Measurements from ENCODE around the gene TMEM176A.

The TMEM176A gene

GRCh38 chr7:150820578-150821198, 20.1 kb downstream of the TMEM176A start:
- no peak for DNase-seq

DNA sequence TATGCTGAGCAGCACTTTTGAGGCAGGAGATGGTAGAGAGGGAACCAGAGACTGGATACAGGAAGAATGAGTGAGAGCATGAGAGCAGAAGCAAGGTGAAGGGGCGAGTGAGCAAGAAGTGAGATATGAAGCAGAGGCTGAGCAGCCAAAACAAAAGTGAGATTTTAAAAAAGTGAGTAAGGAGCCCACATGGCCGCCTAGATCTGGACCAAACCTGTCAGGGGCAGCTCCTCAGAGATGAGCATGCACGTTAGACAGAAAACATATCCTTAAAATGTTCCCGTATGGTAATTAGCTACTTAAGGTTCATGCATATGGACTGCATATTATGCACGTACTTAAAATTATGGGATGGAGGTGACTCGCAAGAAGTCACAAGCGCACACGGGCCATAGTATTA, 22.5 kb downstream of the TMEM176A start:
- DNase-seq = no peak

DNA sequence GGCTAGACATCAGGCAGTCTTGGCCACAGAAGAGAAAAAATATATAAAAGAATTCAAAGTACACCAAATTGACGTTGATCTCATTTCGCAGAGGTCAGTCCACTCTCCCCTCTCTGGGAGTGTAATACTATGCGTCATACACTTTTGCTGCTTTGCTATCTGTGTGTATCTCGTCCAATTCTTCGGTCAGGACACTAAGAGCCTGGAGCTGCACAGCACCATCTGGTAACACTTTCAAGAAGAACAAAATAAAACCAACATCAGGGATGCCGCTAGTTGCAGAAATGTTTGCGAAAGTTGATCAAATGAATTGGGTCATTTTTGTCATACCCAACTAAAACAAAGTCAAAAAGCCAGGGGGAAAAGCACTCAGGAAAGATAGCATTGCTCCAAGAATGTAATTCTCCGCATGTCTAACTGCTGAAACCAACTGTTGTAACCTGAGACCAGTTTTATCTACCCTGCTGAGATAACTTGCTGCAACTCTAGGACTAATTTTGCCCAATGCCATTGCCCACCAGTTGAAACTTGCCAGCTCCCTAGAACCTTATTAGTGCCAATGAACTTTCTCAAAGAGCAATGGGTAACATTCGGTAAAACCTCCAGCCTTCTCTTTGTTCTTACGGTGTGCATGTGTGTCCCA, 23.0 kb downstream of the TMEM176A start:
- no peak for DNase-seq

- no peak for DNase-seq
These were observed 24.0 kb downstream of the TMEM176A start for GRCh38 chr7:150824379-150825177.

GRCh38 chr7:150826061-150826849, 25.7 kb downstream of the TMEM176A start:
- DNase-seq = no peak

GRCh38 chr7:150828384-150828783, 27.8 kb downstream of the TMEM176A start:
- DNase-seq = no peak

DNA sequence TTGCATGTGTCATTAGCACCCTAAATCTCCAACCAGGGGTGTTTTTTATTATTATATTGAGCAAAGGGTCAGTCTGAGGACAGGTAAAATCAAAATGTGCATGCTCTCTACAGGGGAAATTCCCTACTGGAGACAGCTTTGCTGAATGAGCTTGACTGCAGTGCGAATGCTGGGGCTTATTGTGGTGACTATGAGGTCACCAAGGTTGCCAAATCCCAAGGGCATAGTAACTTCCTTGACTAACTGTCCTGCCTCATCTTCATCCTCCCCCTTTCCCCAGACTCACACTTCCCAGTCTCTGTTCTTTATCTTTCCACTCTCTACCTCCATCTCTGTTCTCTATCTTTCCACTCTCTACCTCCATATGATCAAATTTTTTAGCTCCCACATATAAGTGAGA, 28.9 kb downstream of the TMEM176A start:
- DNase-seq = no peak

GRCh38 chr7:150830937-150831336, 30.4 kb downstream of the TMEM176A start:
- DNase-seq = no peak

GRCh38 chr7:150831851-150832250, 31.3 kb downstream of the TMEM176A start:
- DNase-seq = no peak

DNA sequence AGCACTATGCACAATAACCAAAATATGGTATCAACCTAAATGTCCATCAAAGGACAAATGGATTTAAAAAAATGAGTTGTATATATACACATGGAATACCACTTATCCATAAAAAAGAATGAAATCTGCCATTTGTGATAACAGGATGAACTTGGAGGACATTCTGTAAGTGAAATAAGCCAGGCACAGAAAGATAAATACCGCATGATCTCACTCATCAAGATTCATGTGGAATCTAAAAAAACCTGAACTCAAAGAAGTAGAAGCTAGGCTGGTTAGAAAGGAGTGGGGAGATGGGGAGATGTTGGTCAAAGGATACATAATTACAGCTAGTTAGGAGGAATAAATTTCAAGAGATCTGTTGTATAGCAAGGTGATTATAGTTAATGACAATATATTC, 34.5 kb downstream of the TMEM176A start:
- no peak for DNase-seq

DNA sequence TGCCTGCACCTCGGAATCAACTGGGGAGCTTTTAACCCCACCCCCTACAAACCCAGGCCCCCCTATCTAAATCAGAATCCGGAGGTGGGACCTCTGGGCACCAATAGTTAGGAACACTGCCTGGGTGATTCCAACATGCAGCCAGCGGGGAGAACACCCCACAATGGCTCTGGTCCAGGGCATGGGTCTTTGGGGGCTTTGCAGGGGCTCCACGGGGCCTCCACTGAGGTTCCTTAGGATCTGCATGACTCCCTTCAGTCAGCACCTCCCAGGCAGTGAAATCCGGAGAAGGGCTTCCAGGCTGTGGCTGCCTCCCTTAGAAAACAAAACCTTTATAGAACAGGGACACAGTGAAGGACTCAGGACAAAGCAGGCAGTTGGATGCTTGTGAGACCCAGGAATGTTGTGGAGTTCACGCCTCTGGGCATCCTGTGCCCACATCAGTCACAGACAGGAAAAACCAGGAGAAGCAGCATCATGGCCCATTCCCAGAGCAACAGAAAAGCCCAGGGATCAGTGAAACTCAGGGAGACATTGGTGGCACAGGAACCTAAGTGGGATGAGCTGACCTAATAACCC, 35.2 kb downstream of the TMEM176A start:
- DNase-seq = no peak

DNA sequence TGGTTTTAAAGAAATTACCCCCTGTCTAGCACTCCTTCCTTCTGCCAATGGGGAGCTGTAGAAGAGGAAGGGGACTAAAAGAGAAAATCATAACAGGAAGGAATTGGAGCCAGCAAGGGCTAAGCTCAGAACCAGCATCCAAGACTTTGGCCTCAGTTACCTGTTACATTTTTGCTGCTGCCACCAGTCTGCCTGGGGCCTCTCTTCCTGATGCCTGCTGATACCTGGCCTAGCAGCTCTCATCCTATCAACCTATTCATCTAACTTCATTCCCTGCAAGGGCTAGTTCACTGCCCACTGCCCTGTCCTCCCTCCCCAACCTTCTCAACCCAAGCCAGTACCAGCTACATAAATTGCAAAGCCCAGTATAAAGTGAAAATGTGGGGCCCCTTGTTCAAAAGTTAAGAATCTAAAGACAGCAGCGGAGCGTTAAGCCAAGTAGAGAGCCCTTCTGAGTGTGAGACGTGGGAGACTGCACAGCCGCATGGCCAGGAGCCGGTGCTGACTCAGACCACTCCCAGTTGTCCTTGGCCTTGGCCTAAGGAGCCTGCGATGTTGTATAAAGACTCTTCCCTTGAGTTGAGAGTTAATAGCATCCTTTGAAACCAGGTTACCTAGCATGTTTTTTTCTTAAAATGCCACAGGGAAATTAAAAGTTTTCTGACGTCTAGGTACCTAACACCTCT, 38.5 kb downstream of the TMEM176A start:
- no peak for DNase-seq

DNA sequence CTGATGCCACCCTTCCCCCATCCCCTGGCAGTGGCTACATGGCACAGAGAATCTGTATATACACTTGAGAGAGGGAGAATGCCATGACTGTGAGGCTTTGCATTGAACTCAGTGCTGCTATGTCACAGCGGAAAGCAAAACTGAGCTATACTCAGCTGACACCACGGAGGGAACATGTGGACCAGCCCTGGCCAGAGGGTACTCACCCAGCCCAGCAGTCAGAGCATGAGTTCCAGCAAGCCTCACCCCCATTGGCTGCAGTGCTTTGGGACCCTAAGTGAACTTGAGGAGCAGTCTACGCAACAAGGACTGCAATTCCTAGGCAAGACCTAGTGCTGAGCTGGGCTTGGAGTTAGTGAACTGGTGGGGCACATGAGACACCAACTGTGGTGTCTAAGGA, 41.4 kb downstream of the TMEM176A start:
- DNase-seq = no peak

DNA sequence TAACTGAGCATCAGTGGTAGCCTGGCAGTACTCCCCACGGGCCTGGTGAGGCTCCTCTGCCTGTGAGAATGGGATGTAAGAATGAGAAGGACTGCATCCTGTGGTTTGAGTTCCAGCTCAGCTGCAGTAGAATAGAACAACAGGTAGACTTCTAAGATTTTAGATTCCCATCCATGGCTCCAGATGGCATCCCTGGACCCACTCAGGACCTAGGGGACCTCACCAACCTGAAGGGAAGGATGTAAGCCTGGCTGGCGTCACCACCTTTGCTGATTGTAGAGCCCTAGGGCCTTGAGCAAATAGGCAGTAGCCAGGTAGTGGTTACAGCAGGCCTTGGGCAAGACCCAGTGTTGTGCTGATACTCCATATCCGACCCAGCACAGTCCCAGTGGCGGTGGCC, 42.1 kb downstream of the TMEM176A start:
- DNase-seq = no peak

DNA sequence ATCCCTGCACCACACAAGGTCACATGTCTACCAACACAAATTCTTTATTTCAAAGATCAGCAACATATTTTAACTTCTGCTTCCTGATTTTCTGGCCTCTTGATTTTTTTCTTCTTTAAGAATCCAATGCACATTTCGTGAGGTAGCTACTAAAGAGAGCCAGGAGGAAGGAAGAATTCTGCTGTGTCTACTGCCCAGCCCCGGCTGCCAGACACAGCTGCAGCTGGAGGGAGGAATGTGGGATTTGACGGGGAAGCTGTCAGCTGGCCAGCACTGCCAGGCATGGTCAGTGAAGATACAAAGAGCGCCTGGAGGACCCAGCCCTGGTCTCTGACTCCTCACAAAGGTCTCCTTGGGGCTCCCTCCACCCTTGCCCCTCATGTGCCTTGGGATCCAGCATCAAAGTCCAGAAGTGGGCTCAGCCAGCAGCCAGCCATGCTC, 44.9 kb downstream of the TMEM176A start:
- no peak for DNase-seq

DNA sequence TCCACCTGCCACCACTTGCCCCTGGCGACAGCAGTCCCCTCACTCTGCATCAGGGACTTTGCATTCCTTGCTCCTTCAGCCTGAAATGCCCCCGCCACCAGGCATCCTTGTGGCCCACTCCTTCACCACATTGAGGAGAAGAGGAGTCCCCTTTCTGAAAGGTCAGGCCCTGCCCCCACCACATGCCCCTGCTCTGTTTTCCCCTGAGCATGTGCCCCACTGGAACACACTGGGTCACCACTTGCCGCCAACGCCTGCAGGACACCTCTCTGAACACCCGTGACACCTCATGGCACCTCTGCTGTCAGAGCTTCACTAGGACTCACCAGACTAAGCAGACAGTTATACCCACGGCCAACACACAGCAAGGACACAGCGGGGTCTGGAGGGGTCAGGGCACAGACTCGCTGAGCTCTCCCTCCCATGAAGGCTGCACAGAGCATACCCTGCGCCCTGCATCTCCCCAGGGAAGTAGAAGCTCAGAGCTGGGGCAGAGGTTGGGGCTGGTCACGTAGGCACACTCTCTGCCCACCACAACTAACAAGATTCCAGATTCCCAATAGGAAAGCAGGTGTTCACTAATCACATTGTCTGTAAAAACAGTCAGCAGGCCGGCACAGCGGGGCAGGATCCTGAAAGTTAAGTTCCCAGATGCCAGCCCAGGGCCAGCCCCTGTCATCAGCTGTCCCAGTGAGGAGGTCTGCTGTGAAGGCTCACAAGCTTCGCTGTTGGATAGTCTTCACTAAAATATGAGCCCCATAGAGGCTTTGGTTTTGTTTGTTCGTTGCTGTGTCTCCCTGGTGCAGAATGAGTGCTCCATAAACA, 45.9 kb downstream of the TMEM176A start:
- DNase-seq = no peak

- no peak for DNase-seq
These were observed 47.0 kb downstream of the TMEM176A start for GRCh38 chr7:150847536-150847935.

DNA sequence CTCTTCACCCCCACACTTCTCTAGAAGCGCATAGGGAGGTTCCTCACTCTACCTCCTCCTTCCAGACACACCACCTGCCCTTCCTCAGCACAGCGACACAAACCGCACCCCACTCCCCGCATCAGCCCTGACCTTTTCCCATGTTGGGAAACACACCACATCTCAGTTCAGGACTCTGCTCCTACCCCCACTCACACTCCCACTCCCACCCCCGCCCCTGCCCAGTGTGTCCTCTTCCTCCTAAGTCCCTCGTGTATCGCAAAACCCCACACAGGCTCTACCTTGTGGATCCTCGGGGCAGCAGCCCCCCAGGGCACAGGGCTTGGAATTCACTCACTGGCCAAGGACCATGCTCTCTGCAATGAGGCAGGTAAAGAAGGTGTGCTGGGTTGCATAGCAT, 47.5 kb downstream of the TMEM176A start:
- DNase-seq = no peak

- DNase-seq = no peak
These were observed 48.1 kb downstream of the TMEM176A start for GRCh38 chr7:150848561-150849115.

- no peak for DNase-seq
These were observed 48.7 kb downstream of the TMEM176A start for GRCh38 chr7:150849204-150849775.

- DNase-seq = no peak
These were observed 49.7 kb downstream of the TMEM176A start for GRCh38 chr7:150850273-150850672.

Data from stimulated activated naive CD4-positive, alpha-beta T cell treated with Interleukin-2 at 50 U/mL for 16 hours (primary cell).